Endometrial microvascular endothelial cells (primary cell): ENCODE results near the gene TJP3. TPM values are rescaled to one million over a fixed set of nuclear protein-coding genes. Genes with fewer than 3 reads are reported as not detected.

Experiments
- in situ Hi-C: cut with HindIII; loops from 2 replicates; pipeline ENCODE4 v1.10.0; 2017; ENCODE audit warnings: low sequenced_read_pairs, low pct_unique_long_range_greater_than_20kb; ENCODE audit errors: inconsistent ontology term
- total RNA-seq: library from RNA; depleted of rRNA; stranded (reverse); fragments of >200 nt; gene quantifications from one replicate; pipeline ENCODE4 v1.2.3, GENCODE V29; 2015; ENCODE audit errors: inconsistent ontology term

The TJP3 gene
- total RNA-seq, 1 donor from 2014 or later: not detected

GRCh38 chr19:3774621-3775373, 66.6 kb downstream of the TJP3 start:
- in situ Hi-C loops: no loop called here

- in situ Hi-C loops: no loop called here
Observed at GRCh38 chr19:3775374-3775711, 67.2 kb downstream of the TJP3 start.

- in situ Hi-C loops: no loop called here
Observed at GRCh38 chr19:3775831-3776230, 67.6 kb downstream of the TJP3 start.

GRCh38 chr19:3776479-3777040, 68.4 kb downstream of the TJP3 start:
- in situ Hi-C loops: no loop called here

GRCh38 chr19:3778104-3778867, 70.1 kb downstream of the TJP3 start:
- in situ Hi-C loops: no loop called here

GRCh38 chr19:3778899-3779723, 70.9 kb downstream of the TJP3 start:
- in situ Hi-C loops: no loop called here

GRCh38 chr19:3780786-3781304, 72.7 kb downstream of the TJP3 start:
- in situ Hi-C loops: no loop called here

GRCh38 chr19:3781603-3782002, 73.4 kb downstream of the TJP3 start:
- in situ Hi-C loops: no loop called here

- in situ Hi-C loops: no loop called here
Observed at GRCh38 chr19:3782330-3782729, 74.1 kb downstream of the TJP3 start.

GRCh38 chr19:3782903-3783302, 74.7 kb downstream of the TJP3 start:
- in situ Hi-C loops: no loop called here

- in situ Hi-C loops: no loop called here
Observed at GRCh38 chr19:3783660-3784584, 75.7 kb downstream of the TJP3 start.

GRCh38 chr19:3784607-3785450, 76.6 kb downstream of the TJP3 start:
- in situ Hi-C loops: no loop called here

- in situ Hi-C loops: no loop called here
Observed at GRCh38 chr19:3785451-3785937, 77.3 kb downstream of the TJP3 start.

GRCh38 chr19:3785938-3786824, 78.0 kb downstream of the TJP3 start, which contains the start of gene MATK:
MATK (minus strand) TSS chr19:3786381; CDS start chr19:3785135, 1,246 bp downstream.
- in situ Hi-C loops: no loop called here

- in situ Hi-C loops: no loop called here
Observed at GRCh38 chr19:3788996-3789778, 81.0 kb downstream of the TJP3 start.
